Measurements from ENCODE around the gene GP9.

DNA sequence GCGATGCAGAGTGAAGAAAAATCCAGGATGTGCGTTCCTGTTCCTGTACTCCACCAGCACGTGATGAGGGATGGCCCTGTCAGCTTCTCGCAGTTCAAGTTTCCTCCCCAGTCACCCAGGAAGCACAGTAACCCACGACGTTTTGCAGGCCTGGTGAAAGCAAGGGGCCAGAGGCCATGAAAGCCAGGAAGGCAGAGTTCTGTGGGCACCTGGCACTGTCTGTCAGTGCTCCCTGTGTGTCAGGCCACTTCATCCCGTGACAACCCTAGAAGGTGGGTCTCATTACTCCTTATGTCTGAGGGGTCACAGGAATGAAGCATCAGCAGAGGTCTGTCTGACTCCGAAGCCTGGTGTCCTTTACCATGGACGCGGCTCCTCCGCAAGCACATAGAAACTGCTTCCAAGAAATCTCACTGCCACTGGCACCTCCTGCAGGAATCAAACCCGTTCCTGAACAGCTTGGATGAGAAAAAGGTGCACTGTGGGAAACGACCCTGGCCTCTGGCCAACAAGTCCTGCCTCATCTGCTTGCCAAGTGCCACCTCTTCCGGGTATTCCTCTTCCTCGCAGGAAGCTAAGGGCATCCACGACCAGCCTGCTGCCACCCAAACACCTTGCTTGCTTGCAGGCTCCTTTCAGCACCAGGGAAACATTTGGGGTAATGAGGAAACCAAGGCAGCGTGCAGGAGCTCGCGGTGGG is 46.4 kb downstream of the GP9 start:
- TF ChIP-seq CTCF (IDR thresholded peaks at IDR 0.05) (no peak), POLR2A (IDR thresholded peaks at IDR 0.05) (no peak), EP300 (IDR thresholded peaks at IDR 0.05) (no peak)
